ENCODE data around the gene GRHL1. TPM values are rescaled to one million over a fixed set of nuclear protein-coding genes. Genes with fewer than 3 reads are reported as not detected.

Gene GRHL1
- total and polyA plus RNA-seq, 2 experiments from 2014 or later = 0.32 to 0.45 TPM

GRCh38 chr2:10003206-10004125 lies 52.0 kb downstream of the GRHL1 start:
- no peaks in the 10 kb centered on the region for H4K20me1 ChIP-seq (ENCODE audit: insufficient read depth)
- H3K4me1 ChIP-seq (ENCODE audit: insufficient read depth) = peaks cover 13% of the 10 kb centered on the region
- H3K27me3 ChIP-seq (replicated peaks; ENCODE audit: insufficient read depth) = no peaks in the 10 kb centered on the region
- no peak overlapping the region for H3K4me2 ChIP-seq (ENCODE audit: unreplicated experiment)
- peaks cover 12% of the 10 kb centered on the region for H3F3A ChIP-seq (ENCODE audit: insufficient read depth)
- H3K9me3 ChIP-seq (ENCODE audit: low read depth) = no peaks in the 10 kb centered on the region
- H3K27ac ChIP-seq = no peak overlapping the region
- no peak for TF ChIP-seq EZH2phosphoT487 (IDR thresholded peaks at IDR 0.05; ENCODE audit: insufficient read depth, low read depth)
- no peak for TF ChIP-seq EZH2 (IDR thresholded peaks at IDR 0.05; ENCODE audit: insufficient read depth, poor library complexity, severe bottlenecking)
- H2AFZ ChIP-seq = no peak overlapping the region
- 61 to 66% methylated on average over 20 of the region's 20 CpGs for WGBS, 2 experiments (ENCODE audit: low coverage in 1 of 2, low lambda C conversion rate in 2 of 2, missing lambda C conversion rate in 2 of 2)
- H3K9ac ChIP-seq = no peak overlapping the region
- H3K4me3 ChIP-seq = no peak overlapping the region
- no peaks in the 10 kb centered on the region for H3K79me2 ChIP-seq (ENCODE audit: insufficient read depth)
- H3K9me2 ChIP-seq (ENCODE audit: insufficient read depth) = no peaks in the 10 kb centered on the region
- no peaks in the 10 kb centered on the region for H3K36me3 ChIP-seq (ENCODE audit: low read depth)
- in situ Hi-C loops (cut with MboI) = no loop called here
- DNase-seq = no peak

- H3K79me2 ChIP-seq (ENCODE audit: insufficient read depth) = no peaks in the 10 kb centered on the region
- no peaks in the 10 kb centered on the region for H3K36me3 ChIP-seq (ENCODE audit: low read depth)
- no peaks in the 10 kb centered on the region for H3K9me2 ChIP-seq (ENCODE audit: insufficient read depth)
- no peaks in the 10 kb centered on the region for H3K27me3 ChIP-seq (replicated peaks; ENCODE audit: insufficient read depth)
- H3K4me1 ChIP-seq (ENCODE audit: insufficient read depth) = peaks cover 16% of the 10 kb centered on the region
- no peak overlapping the region for H3K4me2 ChIP-seq (ENCODE audit: unreplicated experiment)
- TF ChIP-seq EZH2phosphoT487 (IDR thresholded peaks at IDR 0.05; ENCODE audit: insufficient read depth, low read depth) (no peak), EZH2 (IDR thresholded peaks at IDR 0.05; ENCODE audit: insufficient read depth, poor library complexity, severe bottlenecking) (no peak)
- peaks cover 17% of the 10 kb centered on the region for H3F3A ChIP-seq (ENCODE audit: insufficient read depth)
- no peaks in the 10 kb centered on the region for H3K9me3 ChIP-seq (ENCODE audit: low read depth)
- H2AFZ ChIP-seq = no peak overlapping the region
- in situ Hi-C loops (cut with MboI) = no loop called here
- no peak overlapping the region for H3K4me3 ChIP-seq
- 92 to 99% methylated on average over 5 of the region's 5 CpGs for WGBS, 2 experiments (ENCODE audit: low coverage in 1 of 2, low lambda C conversion rate in 2 of 2, missing lambda C conversion rate in 2 of 2)
- no peak overlapping the region for H3K9ac ChIP-seq
- no peaks in the 10 kb centered on the region for H4K20me1 ChIP-seq (ENCODE audit: insufficient read depth)
- no peak overlapping the region for H3K27ac ChIP-seq
- DNase-seq = no peak
Observed at GRCh38 chr2:10004401-10004800, 52.9 kb downstream of the GRHL1 start.

GRCh38 chr2:10004836-10005235 lies 53.3 kb downstream of the GRHL1 start:
- H3K4me2 ChIP-seq (ENCODE audit: unreplicated experiment) = no peak overlapping the region
- WGBS, 2 experiments (ENCODE audit: low coverage in 1 of 2, low lambda C conversion rate in 2 of 2, missing lambda C conversion rate in 2 of 2) = 33 to 36% methylated on average over 3 of the region's 3 CpGs
- H3K9me2 ChIP-seq (ENCODE audit: insufficient read depth) = no peaks in the 10 kb centered on the region
- TF ChIP-seq EZH2phosphoT487 (IDR thresholded peaks at IDR 0.05; ENCODE audit: insufficient read depth, low read depth) (no peak), EZH2 (IDR thresholded peaks at IDR 0.05; ENCODE audit: insufficient read depth, poor library complexity, severe bottlenecking) (no peak)
- in situ Hi-C loops (cut with MboI) = no loop called here
- H3K27me3 ChIP-seq (replicated peaks; ENCODE audit: insufficient read depth) = no peaks in the 10 kb centered on the region
- peaks cover 17% of the 10 kb centered on the region for H3F3A ChIP-seq (ENCODE audit: insufficient read depth)
- no peaks in the 10 kb centered on the region for H3K9me3 ChIP-seq (ENCODE audit: low read depth)
- no peak overlapping the region for H3K4me3 ChIP-seq
- H3K36me3 ChIP-seq (ENCODE audit: low read depth) = no peaks in the 10 kb centered on the region
- no peaks in the 10 kb centered on the region for H3K79me2 ChIP-seq (ENCODE audit: insufficient read depth)
- DNase-seq = no peak
- H2AFZ ChIP-seq = no peak overlapping the region
- H3K9ac ChIP-seq = no peak overlapping the region
- H3K27ac ChIP-seq = no peak overlapping the region
- no peaks in the 10 kb centered on the region for H4K20me1 ChIP-seq (ENCODE audit: insufficient read depth)
- peaks cover 16% of the 10 kb centered on the region for H3K4me1 ChIP-seq (ENCODE audit: insufficient read depth)

GRCh38 chr2:10005461-10006235 lies 54.2 kb downstream of the GRHL1 start:
- peaks cover 17% of the 10 kb centered on the region for H3F3A ChIP-seq (ENCODE audit: insufficient read depth)
- no peaks in the 10 kb centered on the region for H3K27me3 ChIP-seq (replicated peaks; ENCODE audit: insufficient read depth)
- no peak overlapping the region for H3K27ac ChIP-seq
- no peaks in the 10 kb centered on the region for H3K79me2 ChIP-seq (ENCODE audit: insufficient read depth)
- no peak overlapping the region for H3K4me2 ChIP-seq (ENCODE audit: unreplicated experiment)
- in situ Hi-C loops (cut with MboI) = no loop called here
- TF ChIP-seq EZH2 (IDR thresholded peaks at IDR 0.05; ENCODE audit: insufficient read depth, poor library complexity, severe bottlenecking) (no peak), EZH2phosphoT487 (IDR thresholded peaks at IDR 0.05; ENCODE audit: insufficient read depth, low read depth) (no peak)
- H3K36me3 ChIP-seq (ENCODE audit: low read depth) = no peaks in the 10 kb centered on the region
- H3K9ac ChIP-seq = no peak overlapping the region
- H4K20me1 ChIP-seq (ENCODE audit: insufficient read depth) = no peaks in the 10 kb centered on the region
- H3K4me3 ChIP-seq = no peak overlapping the region
- no peak for DNase-seq
- peaks cover 20% of the 10 kb centered on the region for H3K4me1 ChIP-seq (ENCODE audit: insufficient read depth)
- H3K9me2 ChIP-seq (ENCODE audit: insufficient read depth) = no peaks in the 10 kb centered on the region
- H3K9me3 ChIP-seq (ENCODE audit: low read depth) = no peaks in the 10 kb centered on the region
- WGBS, 2 experiments (ENCODE audit: low coverage in 1 of 2, low lambda C conversion rate in 2 of 2, missing lambda C conversion rate in 2 of 2) = 95 to 97% methylated on average over 17 of the region's 17 CpGs
- H2AFZ ChIP-seq = no peak overlapping the region

Measured in GM23248 (cell line).